Measurements from ENCODE around the gene PXMP4. TPM values are rescaled to one million over a fixed set of nuclear protein-coding genes. Genes with fewer than 3 reads are reported as not detected.

The PXMP4 gene
- total RNA-seq, 1 donor from 2014 or later: 6.8 TPM

- no peak overlapping the region for H3K4me3 Mint-ChIP-seq
These were observed 30.1 kb downstream of the PXMP4 start for GRCh38 chr20:33689973-33690372.

GRCh38 chr20:33689493-33689892 is 30.6 kb downstream of the PXMP4 start:
- no peak for TF ChIP-seq CTCF (IDR thresholded peaks at IDR 0.05)
- Mint-ChIP-seq H3K4me1 (peaks cover 16% of the 10 kb centered on the region), H3K27ac (no peak overlapping the region), H3K27me3 (no peaks in the 10 kb centered on the region), H3K4me3 (no peak overlapping the region), H3K9me3 (no peaks in the 10 kb centered on the region), H3K36me3 (ENCODE audit: low read depth) (no peaks in the 10 kb centered on the region)
- POLR2A ChIA-PET: interaction anchor here (0.6 to 0.8 kb wide), 3 partner anchors 124 to 551 kb away, joined by 3 to 4 read pairs (median 3); no protein-coding TSS in a partner anchor
- ATAC-seq (ENCODE audit: low read depth) (no peak), DNase-seq (no peak)
- intact Hi-C loops (cut with micrococcal nuclease): loop anchor here (5.0 kb wide), 1 partner anchor 123 kb away; the partner anchor contains the start of gene CHMP4B
- CTCF ChIA-PET: no interaction called here

More at GRCh38 chr20:33689973-33690372, 30.1 kb downstream of the PXMP4 start:
- Mint-ChIP-seq H3K27me3 (no peaks in the 10 kb centered on the region), H3K4me1 (peaks cover 11% of the 10 kb centered on the region), H3K9me3 (no peaks in the 10 kb centered on the region), H3K36me3 (ENCODE audit: low read depth) (no peaks in the 10 kb centered on the region), H3K27ac (no peak overlapping the region)
- ChIA-PET CTCF (no interaction called here), POLR2A (interaction anchor here (0.6 to 0.8 kb wide), 3 partner anchors 124 to 551 kb away, joined by 3 to 4 read pairs (median 3); no protein-coding TSS in a partner anchor)
- ATAC-seq (ENCODE audit: low read depth): no peak
- intact Hi-C loops (cut with micrococcal nuclease): loop anchor here (5.0 kb wide), 1 partner anchor 122 kb away; the partner anchor contains the start of gene CHMP4B
- DNase-seq: no peak
- TF ChIP-seq CTCF (IDR thresholded peaks at IDR 0.05): no peak

GRCh38 chr20:33688938-33689424 is 31.1 kb downstream of the PXMP4 start:
- H3K36me3 Mint-ChIP-seq (ENCODE audit: low read depth): no peaks in the 10 kb centered on the region
- peaks cover 20% of the 10 kb centered on the region for H3K4me1 Mint-ChIP-seq
- CTCF ChIA-PET: no interaction called here
- POLR2A ChIA-PET: no interaction called here
- no peak for TF ChIP-seq CTCF (IDR thresholded peaks at IDR 0.05)
- ATAC-seq (ENCODE audit: low read depth) (no peak), DNase-seq (no peak)
- no peak overlapping the region for H3K27ac Mint-ChIP-seq
- H3K27me3 Mint-ChIP-seq: no peaks in the 10 kb centered on the region
- H3K9me3 Mint-ChIP-seq: no peaks in the 10 kb centered on the region
- no peak overlapping the region for H3K4me3 Mint-ChIP-seq
- intact Hi-C loops (cut with micrococcal nuclease): loop anchor here (5.0 kb wide), 1 partner anchor 123 kb away; the partner anchor contains the start of gene CHMP4B

GRCh38 chr20:33687993-33688937 is 31.8 kb downstream of the PXMP4 start:
- POLR2A ChIA-PET: interaction anchor here (0.7 kb wide), 1 partner anchor 93 kb away, joined by 4 read pairs; no protein-coding TSS in a partner anchor
- H3K27me3 Mint-ChIP-seq: no peaks in the 10 kb centered on the region

More at GRCh38 chr20:33687993-33688937, 31.8 kb downstream of the PXMP4 start:
- CTCF ChIA-PET: no interaction called here
- peaks cover 20% of the 10 kb centered on the region for H3K4me1 Mint-ChIP-seq
- H3K27ac Mint-ChIP-seq: no peak overlapping the region
- ATAC-seq (ENCODE audit: low read depth) (no peak), DNase-seq (no peak)
- no peak overlapping the region for H3K4me3 Mint-ChIP-seq
- intact Hi-C loops (cut with micrococcal nuclease): loop anchor here (2.0 to 5.0 kb wide), 2 partner anchors 91 to 124 kb away; partner anchors contain the start of gene CHMP4B
- no peaks in the 10 kb centered on the region for H3K9me3 Mint-ChIP-seq
- no peak for TF ChIP-seq CTCF (IDR thresholded peaks at IDR 0.05)
- no peaks in the 10 kb centered on the region for H3K36me3 Mint-ChIP-seq (ENCODE audit: low read depth)
